GM12872 (cell line): ENCODE data around the gene TAS2R41.

Source experiments
- TF ChIP-seq, protein P1 (sequence below): IDR thresholded peaks from 3 replicates; pipeline ENCODE4 v1.5.1; 2011; ENCODE audit warnings: low read depth, mild to moderate bottlenecking, low read length, moderate library complexity; ENCODE audit not compliant: insufficient read depth

The TAS2R41 gene

DNA sequence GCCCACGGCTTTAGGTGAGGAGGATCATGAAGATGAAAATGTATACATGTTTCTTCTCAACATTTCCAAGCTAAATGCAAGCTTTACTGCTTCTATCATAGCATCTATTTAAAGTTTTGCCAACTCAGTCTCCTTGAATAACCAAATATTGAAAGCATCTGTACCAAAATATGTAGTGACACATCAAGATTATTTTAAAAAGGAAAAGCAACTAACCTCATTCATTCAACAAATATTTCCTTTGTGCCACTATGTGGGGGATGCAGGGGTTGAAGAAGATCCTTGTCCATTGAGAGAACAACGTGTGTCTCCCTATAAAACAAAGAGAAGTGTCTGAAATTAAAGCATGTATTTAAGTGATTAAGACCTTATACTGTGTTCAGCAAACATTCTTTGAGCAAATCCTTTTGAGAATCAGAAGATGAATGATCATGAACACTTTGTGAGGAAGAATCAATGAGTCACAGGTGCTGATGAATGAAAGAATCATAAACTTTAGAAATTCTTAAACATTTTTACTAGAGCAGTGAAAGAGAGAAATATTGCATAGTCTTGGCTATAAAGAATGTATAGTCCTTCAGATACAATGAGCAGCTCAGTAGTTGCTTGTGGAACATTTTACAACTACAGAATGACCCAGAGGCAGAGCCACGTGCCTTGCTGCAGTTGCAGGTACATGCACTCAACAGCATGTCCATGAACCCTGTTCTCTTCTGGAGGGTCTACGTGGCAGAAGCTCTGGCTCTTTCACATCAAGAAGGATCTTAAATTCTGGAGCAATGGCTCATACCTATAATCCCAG, 20.5 kb upstream of the TAS2R41 start:
- TF ChIP-seq, protein P1, sequence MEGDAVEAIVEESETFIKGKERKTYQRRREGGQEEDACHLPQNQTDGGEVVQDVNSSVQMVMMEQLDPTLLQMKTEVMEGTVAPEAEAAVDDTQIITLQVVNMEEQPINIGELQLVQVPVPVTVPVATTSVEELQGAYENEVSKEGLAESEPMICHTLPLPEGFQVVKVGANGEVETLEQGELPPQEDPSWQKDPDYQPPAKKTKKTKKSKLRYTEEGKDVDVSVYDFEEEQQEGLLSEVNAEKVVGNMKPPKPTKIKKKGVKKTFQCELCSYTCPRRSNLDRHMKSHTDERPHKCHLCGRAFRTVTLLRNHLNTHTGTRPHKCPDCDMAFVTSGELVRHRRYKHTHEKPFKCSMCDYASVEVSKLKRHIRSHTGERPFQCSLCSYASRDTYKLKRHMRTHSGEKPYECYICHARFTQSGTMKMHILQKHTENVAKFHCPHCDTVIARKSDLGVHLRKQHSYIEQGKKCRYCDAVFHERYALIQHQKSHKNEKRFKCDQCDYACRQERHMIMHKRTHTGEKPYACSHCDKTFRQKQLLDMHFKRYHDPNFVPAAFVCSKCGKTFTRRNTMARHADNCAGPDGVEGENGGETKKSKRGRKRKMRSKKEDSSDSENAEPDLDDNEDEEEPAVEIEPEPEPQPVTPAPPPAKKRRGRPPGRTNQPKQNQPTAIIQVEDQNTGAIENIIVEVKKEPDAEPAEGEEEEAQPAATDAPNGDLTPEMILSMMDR, result no peak

DNA sequence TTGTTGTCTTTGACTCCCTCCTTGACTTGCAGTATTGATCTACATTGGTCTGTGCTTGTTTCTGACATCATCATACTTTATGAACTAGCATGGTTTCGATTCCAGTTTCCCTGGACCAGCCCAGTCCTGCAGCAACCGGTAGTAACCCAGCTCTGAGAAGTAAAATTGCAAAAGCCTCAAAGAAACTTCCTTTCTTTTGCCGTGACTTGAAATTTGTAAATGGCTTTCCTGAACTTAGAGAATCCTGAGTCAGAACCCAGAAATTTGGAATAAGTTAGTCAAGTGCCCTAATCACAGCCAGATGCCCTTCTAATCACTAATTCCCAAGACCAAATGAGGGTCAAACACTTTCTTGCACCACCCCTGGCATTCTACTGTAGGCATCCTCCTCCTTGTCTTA, 19.4 kb upstream of the TAS2R41 start:
- TF ChIP-seq, protein P1, result no peak

DNA sequence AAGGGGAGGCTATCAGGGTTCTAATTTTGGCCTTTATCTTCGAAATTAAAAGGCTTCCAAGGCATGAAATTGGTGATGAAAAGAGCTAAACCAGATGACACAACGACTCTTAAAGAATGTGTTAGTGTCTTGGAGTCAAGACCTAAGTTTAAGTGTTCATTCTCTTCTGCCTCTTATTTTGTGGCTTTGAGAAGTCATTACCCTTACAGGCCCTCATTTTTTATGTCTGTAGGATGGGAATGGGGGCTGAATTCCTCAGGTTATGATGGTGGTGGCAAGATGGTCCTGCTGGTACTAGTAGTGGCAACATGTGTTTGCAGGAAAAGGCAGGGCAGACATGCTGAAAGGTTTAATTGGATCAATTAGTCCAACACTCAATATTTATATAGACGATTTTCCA, 19.0 kb upstream of the TAS2R41 start:
- TF ChIP-seq, protein P1, result no peak

DNA sequence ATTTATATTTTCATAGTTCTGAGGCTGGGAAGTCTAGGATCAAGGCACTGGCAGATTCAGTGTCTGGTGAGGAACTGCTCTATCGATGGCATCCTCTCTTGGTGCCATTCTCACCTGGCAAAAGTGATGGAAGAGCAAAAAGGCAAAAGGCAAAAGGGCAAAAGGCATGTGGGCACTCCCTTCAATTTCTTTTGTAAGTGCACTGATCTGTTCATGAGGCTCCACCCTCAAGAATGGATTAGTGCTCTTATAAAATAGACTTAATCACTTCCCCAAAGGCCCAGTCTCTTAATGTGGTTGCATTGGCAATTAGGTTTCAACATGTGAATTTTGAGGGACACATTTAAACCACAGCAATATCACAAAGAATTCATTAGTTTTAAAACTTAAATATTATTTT, 18.3 kb upstream of the TAS2R41 start:
- TF ChIP-seq, protein P1, result no peak

DNA sequence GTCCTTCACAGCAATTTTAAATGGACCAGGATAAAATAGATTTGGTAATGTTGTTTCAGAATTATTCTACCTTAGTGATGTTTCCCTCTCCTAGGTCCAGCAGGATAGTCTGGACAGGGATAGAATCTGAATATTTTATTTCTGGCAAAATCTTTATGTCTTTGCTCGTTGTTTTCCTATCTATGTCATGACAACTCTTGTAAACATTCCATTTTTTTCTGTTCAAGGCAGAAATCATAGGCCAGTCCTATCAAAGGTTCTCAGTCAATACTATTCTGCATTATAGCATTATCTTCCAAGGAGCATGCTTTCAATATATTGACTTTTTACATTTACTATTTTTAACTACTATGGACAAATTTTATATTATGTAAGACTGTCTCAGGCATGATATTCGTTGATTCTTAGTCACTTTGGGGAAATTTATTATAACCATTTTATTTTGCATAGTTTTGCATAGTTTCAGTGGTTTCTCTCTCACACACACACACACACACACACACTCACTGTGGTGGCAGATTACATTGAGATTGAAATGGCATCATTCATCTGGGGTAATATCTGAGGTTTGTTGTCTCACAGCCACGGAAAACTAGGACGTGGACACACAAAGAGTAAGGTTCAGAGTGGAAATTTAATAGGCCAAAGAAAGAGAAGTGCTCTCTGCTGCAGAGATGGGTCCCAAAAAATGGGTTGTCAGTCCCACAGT, 17.2 kb upstream of the TAS2R41 start:
- TF ChIP-seq, protein P1, result no peak

DNA sequence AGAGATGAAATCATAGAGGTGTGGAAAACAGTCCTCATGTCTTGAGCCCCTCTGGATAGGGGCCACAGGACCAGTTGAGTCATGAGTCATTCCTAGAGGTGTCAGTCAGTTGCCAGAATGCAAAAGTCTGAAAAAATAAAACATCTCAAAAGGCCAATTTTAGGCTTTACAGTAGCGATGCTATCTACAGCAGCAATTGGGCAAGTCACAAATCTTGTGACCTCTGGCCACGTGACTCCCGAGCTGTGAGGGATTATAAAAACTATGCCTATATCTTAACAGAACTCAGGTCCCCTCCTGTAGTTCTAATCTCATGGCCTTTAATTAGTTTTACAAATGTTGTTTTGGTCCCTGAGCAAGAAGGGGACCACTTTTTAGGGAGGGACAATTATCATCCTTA, 15.6 kb upstream of the TAS2R41 start:
- TF ChIP-seq, protein P1, result no peak

DNA sequence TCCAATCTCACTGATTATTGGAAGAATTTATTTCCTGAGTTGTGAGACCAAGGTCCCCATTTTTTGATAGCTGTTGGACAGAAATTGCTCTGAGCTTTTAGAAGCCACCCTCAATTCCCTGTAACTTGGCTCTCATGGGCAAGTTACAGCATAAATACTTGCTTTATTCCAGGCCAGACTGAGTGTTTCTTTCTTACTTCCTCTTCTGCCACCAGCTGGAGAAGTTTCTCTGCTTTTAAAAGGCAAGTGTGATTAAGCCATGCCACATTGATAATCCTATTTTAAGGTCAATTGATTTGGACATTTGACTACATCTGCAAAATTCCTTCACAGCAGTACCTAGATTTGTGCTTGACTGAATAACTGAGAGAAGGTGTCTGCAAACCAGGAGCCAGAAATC, 14.1 kb upstream of the TAS2R41 start:
- TF ChIP-seq, protein P1, result no peak
